ENCODE results near the gene SLC9C1. TPM values are rescaled to one million over a fixed set of nuclear protein-coding genes. Genes with fewer than 3 reads are reported as not detected.

SLC9C1 gene
- total RNA-seq, 3 donors from 2014 or later = 0.15 to 0.48 TPM; not detected in 1

DNA sequence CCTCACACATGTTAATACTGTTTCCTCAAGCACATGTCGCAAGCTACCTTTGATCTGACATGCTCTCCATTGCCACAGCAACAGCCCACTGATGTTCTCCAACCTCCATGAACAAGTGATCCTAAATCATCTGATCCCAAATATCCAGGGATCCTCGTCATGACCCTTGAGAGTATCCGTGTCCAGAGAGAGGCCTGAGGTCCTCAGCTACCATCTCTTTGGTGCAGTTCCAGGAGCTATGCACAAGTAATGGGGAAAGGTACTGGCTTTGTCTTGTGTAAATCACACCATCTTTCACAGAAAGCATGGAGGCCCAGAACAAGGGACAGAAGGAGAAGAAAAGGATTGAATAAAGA is 163.4 kb downstream of the SLC9C1 start:
- no peak for TF ChIP-seq POLR2AphosphoS5 (IDR thresholded peaks at IDR 0.05)
- TF ChIP-seq, protein P1, sequence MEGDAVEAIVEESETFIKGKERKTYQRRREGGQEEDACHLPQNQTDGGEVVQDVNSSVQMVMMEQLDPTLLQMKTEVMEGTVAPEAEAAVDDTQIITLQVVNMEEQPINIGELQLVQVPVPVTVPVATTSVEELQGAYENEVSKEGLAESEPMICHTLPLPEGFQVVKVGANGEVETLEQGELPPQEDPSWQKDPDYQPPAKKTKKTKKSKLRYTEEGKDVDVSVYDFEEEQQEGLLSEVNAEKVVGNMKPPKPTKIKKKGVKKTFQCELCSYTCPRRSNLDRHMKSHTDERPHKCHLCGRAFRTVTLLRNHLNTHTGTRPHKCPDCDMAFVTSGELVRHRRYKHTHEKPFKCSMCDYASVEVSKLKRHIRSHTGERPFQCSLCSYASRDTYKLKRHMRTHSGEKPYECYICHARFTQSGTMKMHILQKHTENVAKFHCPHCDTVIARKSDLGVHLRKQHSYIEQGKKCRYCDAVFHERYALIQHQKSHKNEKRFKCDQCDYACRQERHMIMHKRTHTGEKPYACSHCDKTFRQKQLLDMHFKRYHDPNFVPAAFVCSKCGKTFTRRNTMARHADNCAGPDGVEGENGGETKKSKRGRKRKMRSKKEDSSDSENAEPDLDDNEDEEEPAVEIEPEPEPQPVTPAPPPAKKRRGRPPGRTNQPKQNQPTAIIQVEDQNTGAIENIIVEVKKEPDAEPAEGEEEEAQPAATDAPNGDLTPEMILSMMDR (IDR thresholded peaks at IDR 0.05) = no peak
- no peak for TF ChIP-seq POLR2A (IDR thresholded peaks at IDR 0.05)
- no peak for DNase-seq (ENCODE audit: low spot score in 2 of 2)
- H3K4me3 ChIP-seq = no peak overlapping the region
- H3K4me1 ChIP-seq = no peaks in the 10 kb centered on the region
- intact Hi-C loops (cut with DNase I; ENCODE audit: low total_unique reads) = no loop called here
- H3K27ac ChIP-seq = no peak overlapping the region
- no peaks in the 10 kb centered on the region for H3K36me3 ChIP-seq
- no peaks in the 10 kb centered on the region for H3K9me3 ChIP-seq
- no peaks in the 10 kb centered on the region for H3K27me3 ChIP-seq

DNA sequence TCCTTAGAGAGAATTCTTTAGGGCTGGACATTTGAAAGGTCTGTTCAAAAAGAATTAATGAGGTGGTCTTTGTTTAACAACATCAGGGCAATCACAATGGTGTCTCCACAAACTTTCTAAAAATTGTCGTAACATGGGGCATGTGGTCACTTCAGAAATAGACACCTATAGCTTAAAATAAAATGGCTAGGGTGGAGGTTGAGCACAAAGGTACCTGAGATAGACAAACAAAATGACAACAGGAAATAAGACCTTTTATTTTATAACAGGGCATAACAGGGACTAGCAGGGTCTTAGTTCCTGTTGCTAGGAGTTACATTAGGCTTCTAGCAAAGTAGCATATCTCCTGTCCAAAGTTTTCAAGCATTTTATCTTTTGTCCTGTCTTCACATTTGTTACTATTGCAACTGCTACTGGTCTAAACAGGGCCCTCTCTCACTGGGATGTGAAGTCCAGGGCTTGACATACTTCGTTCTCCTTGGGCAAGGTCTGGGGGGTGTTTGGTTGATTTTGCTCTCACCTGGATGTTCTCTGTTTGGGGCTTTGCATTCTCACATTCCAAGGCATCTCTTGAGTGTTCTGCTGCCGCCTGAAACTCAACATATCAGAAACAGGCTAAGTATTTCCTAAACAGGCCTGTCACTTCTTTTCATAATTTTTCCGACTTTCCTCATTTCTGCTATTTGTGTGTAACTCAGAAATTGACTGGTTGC is 163.9 kb downstream of the SLC9C1 start:
- Histone ChIP-seq H3K27me3 (no peaks in the 10 kb centered on the region), H3K4me3 (no peak overlapping the region), H3K36me3 (no peaks in the 10 kb centered on the region), H3K4me1 (no peaks in the 10 kb centered on the region), H3K9me3 (no peaks in the 10 kb centered on the region), H3K27ac (no peak overlapping the region)
- no peak for TF ChIP-seq POLR2AphosphoS5 (IDR thresholded peaks at IDR 0.05)
- TF ChIP-seq, protein P1 (IDR thresholded peaks at IDR 0.05) = no peak
- no peak for TF ChIP-seq POLR2A (IDR thresholded peaks at IDR 0.05)
- DNase-seq (ENCODE audit: low spot score in 2 of 2) = no peak
- intact Hi-C loops (cut with DNase I; ENCODE audit: low total_unique reads) = no loop called here

DNA sequence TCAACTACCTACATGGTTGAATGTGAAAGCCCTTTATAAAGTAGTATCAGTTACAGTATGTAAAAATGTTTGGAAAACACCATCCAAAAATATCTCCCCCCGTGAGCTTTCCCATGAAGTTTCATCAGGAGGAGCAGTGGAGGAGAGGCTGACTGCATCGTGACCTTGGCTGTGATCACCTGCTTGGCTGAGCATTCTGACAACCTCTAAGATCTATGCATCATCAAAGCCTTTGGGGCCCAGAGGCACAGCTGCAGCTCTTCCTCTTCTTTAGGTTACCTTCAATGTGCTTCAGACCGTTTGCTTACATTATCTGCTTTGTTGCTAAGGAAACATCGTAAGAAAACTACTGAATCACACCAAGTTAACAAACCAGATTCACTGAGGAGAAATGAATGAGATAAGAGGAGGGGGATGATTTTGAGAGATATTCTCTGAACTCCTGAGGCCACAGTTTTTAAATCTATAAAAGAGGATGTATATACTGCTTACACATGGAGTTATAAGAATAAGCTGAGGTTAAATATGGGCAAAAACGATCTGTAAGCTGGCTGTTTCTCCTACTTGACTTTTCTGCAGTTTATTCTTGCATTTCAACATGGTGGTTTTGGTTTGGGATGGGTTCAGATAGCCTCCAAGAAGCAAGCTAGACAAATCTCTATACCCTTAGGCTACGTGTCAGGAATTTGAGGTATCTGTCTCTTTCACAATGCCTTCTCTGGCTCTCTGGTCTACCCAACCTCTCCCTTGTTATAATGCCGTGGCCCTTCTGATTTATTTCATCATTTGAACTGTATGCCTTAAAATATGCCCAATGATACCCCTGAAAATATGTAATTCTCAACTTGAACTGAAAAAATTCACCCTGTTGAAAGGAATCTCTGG is 164.9 kb downstream of the SLC9C1 start:
- Histone ChIP-seq H3K27ac (no peak overlapping the region), H3K9me3 (no peaks in the 10 kb centered on the region), H3K36me3 (no peaks in the 10 kb centered on the region), H3K4me3 (no peak overlapping the region), H3K27me3 (no peaks in the 10 kb centered on the region), H3K4me1 (no peaks in the 10 kb centered on the region)
- no peak for DNase-seq (ENCODE audit: low spot score in 2 of 2)
- TF ChIP-seq POLR2A (IDR thresholded peaks at IDR 0.05) (no peak), POLR2AphosphoS5 (IDR thresholded peaks at IDR 0.05) (no peak)
- TF ChIP-seq, protein P1 (IDR thresholded peaks at IDR 0.05) = no peak
- intact Hi-C loops (cut with DNase I; ENCODE audit: low total_unique reads) = no loop called here

DNA sequence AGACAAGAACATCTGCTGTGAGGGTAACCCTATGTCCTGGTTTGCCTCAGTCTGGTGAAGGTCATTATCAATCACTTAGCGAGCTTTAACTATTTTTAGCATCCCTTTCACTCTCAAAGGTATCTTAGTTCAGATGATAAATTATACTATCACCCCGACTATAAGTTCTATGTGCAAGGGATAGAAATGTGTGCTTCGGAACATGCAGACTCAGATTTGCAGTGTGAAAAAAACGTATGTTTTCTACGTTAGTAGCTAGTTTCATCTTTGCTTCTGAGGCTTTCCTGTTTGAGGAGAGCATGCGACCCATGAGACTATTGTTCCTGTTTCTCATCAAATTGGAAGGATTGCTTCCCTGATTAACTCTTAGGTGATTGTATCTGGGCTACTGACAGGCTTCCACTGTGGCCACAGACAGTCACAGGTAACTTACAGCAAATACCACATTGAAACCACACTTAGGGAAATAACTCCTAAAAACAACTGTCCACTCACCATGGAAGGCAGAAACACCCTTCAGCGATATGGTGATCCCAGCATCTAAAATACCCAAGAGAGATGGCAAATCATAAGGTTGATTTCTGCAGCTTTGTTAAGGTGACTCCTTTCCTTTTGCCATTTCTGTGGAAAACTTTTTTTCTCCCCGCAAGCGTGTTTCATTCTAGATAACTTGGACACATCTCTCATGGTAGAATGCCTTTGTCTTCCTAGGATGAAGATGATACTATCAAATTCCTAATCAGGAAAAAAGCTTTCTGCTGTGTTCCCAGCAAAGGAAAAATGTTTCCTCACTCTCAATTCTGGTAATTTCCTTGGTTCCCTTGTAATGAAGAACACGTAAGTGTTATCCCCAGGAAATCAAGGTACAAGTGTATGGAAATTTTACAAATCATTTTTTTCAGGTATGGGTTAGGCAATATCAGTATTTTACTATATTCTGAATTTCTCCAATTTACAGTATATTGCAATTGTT is 166.2 kb downstream of the SLC9C1 start:
- no peak overlapping the region for H3K27ac ChIP-seq
- no peak overlapping the region for H3K4me3 ChIP-seq
- DNase-seq (ENCODE audit: low spot score in 2 of 2) = no peak
- H3K4me1 ChIP-seq = no peaks in the 10 kb centered on the region
- intact Hi-C loops (cut with DNase I; ENCODE audit: low total_unique reads) = no loop called here
- TF ChIP-seq POLR2AphosphoS5 (IDR thresholded peaks at IDR 0.05) = no peak
- TF ChIP-seq POLR2A (IDR thresholded peaks at IDR 0.05) = no peak
- TF ChIP-seq, protein P1 (IDR thresholded peaks at IDR 0.05) = no peak
- H3K9me3 ChIP-seq = no peaks in the 10 kb centered on the region
- H3K36me3 ChIP-seq = no peaks in the 10 kb centered on the region
- H3K27me3 ChIP-seq = no peaks in the 10 kb centered on the region
